NCI-H748 treated with DMSO at 0.1 percent for 48 hours (cell line): ENCODE data around the gene TSPO.

Experiments
- DNase-seq: peaks from one replicate; lab custom pipeline; 2025; lab: John Stamatoyannopoulos, UW

The TSPO gene

DNA sequence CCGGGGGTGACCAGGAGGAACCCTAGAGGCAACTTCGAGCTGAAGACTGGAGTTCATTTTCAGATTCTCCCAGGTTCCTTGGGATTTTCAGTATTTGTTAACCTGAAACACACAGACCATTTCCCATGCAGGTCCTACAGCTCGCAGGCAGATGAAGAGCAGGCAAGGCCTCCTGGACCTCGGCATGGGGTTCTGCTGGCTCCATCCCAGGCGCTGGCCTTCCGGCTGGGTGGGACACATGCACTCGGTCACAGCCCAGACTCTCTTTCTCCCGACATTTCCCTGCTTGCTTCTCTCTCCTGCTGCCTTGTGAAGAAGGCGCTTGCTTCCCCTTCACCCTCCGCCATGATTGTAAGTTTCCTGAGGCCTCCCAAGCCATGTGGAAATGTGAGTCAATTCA, 51.0 kb downstream of the TSPO start:
- DNase-seq = no peak

DNA sequence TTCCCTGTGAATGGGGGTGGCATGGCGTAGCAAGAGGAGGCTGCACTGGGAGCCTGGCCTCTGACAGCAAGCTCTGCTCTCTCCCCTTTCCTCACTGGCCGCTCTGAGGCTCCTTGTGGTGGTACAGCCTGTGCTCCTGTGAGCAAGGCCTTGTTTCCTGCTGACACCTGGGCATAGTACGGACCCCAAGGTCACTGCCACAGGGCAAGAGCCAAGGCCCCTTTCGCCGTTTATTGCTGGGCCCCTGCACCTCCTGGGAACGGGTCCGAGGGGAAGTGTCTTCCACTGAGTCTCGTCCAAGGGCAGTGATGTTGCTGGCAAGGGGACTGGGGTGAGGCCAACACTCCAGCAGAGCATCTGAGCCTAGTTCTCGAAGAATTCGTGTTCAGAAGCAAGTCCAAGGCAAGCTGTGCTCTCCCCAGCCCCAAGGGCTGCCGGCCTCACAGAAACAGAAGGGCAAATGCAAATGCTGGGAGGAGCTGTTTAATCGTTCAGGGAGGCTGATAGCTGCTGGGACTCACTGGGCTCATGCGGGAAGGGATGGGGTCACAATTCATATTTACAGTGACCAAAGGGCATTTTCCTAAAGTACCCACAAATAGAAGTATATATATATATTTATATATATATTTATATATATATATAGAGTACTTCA, 51.5 kb downstream of the TSPO start:
- DNase-seq = no peak

DNA sequence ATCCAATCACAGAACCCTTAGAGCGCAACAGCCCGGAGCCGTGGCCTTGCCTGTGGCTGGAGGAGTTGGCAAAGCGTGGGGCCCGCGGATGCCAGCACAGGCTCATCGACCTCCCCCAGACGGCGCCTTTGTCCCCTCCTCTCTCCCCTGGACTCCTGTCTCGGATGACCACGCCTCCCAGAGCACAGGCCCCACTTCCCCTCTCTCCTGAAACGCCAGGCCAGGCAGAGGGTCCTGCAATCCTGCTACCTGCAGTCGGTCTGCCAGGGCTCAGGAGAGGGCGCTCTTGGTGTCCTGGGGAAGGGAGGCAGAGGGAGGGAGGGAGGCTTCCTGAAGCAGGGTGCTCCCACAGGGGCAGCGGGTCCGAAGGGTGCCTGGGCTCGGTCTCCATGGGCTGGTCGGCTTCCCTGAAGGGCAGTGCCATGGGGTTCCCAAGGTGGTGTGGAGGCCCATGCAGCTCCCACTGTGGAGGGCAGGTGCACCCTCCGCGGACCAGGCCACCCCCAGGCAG, 52.2 kb downstream of the TSPO start:
- DNase-seq = no peak

DNA sequence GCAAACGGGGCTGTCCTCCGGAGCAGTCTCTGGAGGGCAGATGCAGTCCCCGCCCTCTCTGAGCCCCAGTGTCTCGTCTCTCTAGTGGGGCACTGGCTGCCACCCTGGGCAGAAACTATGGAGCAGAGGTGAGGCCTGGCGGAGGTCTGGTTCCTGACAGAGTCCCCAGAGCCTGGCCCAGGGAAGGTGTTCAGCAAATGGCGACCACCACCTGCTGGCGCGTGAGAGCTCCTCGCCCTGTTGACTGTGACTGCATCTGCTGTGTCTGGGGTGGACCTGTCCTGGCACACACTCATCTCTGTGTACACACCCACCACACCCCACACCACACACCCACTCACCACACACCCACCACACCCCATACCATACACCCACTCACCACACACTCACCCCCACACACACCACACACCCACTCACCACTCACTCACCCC, 53.9 kb downstream of the TSPO start:
- no peak for DNase-seq

DNA sequence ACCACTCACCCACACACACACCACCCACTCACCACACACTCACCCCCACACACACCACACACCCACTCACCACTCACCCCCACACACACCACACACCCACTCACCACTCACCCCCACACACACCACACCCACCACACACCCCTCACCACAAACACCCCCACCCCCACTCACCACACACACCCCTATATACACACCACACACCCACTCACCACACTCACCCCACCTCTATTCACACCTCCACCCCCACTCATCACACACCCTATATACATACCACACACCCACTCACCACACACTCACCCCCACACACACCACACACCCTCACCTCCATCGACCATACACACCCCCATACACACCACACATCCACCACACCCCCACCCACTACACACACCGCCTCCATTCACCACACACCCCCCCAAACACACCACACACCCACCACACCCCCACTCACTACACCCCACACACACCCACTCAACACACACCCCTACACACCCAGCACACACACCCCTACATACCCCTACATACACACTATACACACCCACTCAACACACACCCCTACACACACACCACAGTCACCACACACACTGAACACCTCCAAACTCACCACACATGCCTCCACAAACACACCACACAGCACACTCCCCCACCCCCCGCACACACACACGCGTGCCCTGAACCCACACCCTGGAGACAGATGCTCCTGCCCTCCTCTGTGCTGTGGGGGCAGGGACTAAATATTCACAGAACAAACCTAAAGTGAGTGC, 54.6 kb downstream of the TSPO start:
- DNase-seq = no peak

DNA sequence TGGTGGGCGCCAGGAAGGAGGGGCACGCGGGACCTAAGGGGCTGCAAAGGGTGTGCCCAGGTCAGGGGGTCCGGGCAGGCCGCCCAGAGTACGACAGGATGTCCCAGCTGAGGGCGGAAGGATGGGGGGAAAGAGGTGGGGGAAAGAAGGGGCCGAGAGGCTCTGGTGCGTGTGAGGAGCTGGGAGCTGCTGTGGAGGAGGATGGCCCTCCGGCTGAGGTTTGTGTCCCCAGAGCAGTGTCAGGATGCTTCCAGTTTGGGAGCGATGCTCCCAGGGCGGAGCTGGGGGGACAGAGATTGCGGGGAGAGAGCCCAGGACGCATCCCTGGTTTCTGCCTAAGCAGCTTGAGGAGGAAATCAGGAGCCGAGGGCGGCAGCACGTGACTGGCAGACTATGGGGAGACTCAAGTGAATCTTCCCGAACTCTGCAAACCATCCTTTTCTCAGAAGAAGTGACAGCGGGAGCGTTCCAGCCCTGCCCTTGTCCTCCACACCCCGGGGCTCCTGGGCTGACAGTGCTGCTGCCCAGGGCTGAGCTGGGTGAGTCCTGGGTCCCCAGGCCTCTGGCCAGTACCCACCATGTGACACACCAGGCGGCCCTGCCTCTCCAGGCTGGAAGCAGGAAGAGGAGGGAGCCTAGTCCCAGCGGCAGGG, 55.3 kb downstream of the TSPO start:
- DNase-seq = no peak

DNA sequence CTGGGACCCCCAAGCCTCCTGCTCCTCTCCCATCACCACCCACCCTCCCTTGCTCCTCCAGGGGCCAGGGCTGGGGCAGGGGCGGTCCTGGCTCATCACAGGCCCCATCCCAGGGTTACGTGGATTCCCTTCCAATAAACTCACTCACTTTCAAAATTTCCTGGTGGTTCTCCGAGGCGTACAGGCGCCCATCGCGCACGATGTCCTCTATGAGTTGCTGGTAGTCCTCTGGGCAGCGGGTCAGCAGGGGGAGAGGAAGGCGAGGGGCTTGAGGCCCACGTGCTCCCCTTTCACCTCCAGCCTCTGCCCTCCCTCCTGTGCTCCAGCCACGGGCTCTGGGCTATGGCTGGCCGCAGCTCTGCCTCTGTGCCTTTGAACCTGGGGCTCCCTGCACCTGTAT, 56.0 kb downstream of the TSPO start:
- no peak for DNase-seq

DNA sequence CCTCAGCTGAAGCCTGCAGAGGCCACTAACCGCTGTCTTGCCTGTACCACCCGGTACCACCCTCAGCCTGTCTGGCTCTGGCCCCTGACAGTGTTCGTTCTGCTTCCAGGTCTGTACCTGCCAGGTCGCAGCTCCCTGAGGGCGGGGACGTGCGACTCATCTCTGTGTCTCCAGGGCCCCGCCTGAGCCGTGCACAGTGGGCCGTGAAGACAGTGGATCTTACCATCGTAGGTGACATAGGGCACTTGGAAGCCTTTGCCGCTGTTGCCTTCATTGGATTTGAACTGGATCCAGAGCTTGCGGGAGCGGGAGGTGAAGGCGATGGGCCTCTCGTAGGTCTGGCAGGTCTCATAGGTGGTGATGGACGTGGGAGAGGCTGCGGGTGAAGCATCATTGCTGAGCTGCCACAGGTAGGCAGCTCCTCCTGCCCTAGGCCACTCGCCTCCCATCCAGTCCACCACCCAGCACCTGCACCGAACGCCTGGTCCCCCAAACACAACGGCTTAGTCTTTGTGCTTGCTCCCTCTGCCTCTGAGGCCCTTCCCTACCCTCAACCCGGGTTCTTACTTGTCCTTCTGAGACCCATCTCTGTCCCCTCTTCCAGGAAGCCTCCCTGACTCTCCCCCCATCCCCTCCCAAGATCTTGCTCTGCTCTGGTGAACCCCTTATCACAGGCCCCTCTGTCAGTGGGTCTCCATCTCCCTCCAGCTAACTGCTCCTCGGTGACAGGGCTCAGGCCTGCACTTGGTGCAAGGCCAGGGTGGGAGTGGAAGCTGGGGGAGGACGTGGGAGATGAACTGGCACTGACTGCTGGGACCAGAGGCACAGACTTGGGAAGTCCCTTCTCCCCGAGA, 56.7 kb downstream of the TSPO start:
- no peak for DNase-seq

DNA sequence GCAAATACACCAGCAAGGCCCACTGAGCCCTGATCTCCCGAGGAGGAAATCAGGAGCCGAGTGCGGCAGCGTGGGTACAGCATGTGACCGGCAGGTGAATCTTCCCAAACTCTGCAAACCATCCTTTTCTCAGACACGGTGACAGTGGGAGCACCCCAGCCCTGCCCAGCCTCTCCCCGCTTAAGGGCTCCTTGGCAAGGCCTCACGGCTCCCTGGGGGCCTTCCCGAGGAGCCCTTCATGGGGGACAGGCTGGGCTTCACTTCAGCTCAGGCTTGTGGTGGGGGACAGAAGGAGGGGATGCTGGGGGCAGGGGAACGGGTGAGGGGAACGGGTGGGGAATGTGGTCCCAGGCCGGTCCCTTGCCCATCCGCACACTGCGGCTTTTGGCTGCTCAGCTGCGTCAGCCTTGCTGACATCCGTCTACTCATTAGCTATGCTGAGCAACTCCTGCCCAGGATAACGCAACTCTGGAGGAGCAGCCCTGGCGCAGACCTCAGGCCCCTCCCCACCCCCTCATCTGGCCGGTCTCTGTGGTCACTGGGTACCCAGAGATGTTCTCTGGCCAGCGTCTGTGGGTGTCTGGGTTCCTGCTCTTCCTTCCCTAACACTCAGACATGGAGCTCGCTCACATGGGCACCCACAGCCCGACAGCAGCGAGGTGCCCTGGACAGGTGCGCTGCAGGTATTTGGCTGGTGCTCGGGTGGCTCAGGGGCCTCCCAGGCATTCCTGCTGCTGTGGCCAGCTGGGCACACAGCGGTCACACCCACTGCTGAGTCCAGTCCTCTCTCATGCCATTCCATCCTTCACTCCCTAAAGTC, 57.6 kb downstream of the TSPO start:
- DNase-seq = no peak

DNA sequence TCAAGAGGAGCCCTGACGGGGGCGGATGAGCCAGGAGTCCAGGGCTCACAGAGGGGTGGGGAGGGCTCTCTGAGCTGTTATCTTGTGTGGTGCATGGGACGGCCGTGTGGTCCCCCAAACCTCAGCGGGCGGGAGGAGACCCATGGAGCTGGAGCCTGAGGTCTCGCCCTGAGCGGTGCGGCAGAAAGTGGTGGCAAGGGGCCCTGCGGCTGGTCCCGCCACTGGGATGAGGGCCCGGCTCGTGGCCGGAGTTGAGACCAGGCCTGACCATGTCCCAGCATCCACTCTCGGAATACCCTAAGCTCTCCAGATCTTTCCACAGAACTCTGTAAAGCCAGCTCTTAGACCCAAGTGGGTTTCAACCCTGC, 58.1 kb downstream of the TSPO start:
- no peak for DNase-seq

DNA sequence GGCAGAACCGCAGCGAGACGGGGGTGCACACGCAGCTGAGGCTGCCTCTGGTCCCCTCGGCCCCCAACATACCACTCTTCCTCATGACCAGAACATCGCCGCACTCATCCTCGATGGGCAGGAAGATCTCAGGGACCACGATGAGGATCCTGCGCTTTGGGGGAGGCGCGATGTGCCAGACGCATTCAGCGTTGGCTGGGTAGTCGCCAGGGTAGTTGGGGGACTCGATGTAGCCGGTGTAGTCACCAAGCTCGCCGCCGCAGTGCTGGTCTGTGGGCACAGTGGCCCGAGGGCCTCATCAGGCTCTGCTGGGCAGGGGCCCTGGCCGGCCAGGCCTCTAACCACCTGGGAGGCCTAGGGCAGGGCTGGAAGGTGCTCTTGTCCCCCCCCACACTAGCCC, 58.6 kb downstream of the TSPO start:
- DNase-seq = no peak

DNA sequence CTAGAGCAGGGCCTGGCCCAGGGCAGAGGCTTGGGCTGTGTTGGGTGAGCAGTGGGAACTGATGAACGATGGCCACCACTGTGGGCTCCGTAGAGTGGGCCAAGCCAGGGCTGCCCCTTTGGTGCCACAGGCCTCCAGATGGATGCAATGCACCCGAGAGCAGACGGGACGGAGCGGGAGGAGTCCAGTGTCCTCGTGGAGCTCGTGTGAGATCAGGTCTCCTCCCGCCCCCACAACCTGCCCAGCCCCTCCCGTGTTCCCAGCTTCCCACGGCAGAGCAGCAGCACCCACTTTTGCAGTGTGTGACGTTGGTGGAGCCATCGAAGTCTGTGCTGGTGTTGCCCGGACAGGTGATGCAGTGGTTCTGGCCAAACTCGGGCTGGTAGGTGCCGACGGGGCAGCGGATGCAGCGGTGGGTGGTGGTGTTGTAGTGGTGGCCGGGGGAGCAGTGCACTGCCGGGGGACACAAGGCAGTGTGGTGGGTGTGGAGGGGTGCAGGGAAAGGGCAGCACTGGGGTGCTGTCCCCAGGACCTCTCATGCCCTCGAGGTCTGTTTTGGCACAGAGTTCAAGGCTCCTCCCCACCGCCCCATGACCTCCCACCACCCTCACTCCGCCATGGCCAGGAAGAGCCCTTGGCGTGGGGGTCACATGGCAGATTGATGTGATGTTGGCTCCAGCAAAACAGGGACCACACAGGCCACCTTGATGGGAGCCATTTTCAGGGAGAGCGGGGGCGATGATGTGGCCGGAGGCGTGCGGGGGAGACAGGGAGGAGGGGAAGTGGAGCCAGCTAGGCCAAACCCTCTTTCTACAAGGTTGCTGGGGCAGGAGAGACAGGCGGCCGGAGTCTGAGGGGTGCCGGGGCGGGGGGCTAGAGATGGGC, 59.5 kb downstream of the TSPO start:
- DNase-seq = no peak

DNA sequence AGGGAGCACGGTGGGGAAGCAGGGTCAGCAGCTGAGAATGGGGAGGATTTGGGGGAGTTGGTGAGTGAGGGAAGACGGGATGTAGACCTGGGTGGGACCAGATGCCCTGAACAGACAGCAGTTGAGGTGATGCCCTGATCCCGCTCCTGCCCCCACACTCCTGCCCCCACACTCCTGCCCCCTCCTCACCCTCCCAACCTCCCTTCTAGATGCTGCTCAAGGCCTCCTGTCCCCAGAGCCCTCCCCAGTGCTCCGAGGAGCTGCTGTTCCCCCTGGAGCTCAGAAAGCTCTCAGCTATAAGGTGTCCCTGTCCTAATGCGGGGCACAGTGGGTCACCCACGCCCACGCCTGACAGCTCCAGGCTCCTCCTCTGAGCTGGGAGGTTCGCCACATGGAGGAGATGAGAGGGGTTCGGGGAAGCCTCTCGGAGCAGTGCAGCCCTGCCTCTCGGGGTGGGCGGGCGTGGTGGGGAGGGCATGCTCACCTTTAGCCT, 60.6 kb downstream of the TSPO start:
- DNase-seq = no peak

DNA sequence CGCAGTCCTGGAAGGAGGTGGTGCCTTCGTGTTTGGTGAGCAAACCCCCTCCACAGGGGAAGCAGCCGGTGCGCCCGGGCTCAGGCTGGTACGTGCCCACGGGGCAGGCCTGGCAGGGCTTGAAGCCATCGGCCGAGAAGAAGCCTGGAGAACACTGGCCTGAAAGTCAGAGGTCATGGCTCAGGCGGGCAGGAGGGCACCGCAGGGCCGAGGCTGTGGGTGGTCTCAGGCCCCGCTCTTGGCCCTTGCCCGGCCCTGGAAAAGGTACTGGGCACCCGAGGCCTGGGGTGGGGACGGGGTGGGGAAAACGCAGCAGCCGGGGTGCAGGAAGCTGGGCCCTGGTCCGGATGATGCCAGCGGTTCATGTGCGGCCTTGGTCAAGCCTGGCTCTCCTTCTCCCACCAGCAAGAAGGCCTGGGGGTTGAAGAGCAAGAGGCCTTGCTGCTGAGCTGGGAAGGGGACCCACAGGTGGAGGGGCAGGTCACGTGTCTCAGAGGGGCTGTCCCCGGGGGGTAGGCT, 61.1 kb downstream of the TSPO start:
- no peak for DNase-seq
